Measurements from ENCODE around the gene USP43. TPM values are rescaled to one million over a fixed set of nuclear protein-coding genes. Genes with fewer than 3 reads are reported as not detected.

USP43 gene
- total and polyA plus RNA-seq, 10 of the 15 experiments (the other 5 are each of a cell fraction or from before 2014, with no cell fraction given) = 0.94 TPM; not detected in 9

GRCh38 chr17:9622961-9623360 lies 22.4 kb upstream of the USP43 start (continued):
- TF ChIP-seq BHLHE40 (IDR thresholded peaks at IDR 0.05; ENCODE audit: borderline replicate concordance in 1 of 2, low read depth in 2 of 2, low read length in 1 of 2) (no peak), MXI1 (IDR thresholded peaks at IDR 0.05; ENCODE audit: low read depth, low read length) (no peak), CEBPZ (IDR thresholded peaks at IDR 0.05; ENCODE audit: low read depth, low read length) (no peak), CHD2 (IDR thresholded peaks at IDR 0.05; ENCODE audit: borderline replicate concordance, low read depth, low read length) (no peak), CREM (IDR thresholded peaks at IDR 0.05; ENCODE audit: low read depth) (no peak)

- H3K79me2 ChIP-seq (ENCODE audit: control insufficient read depth, insufficient read depth, low read length) = no peaks in the 10 kb centered on the region
- RAD21 ChIA-PET (ENCODE audit: unreplicated experiment) = no interaction called here
- no peak for ATAC-seq
- SMC1A ChIA-PET (ENCODE audit: uncharacterized antibody, unreplicated experiment) = interaction anchor here (0.6 kb wide), 1 partner anchor 82 kb away, joined by 3 read pairs; no protein-coding TSS in a partner anchor
- H3K4me3 ChIP-seq = no peak overlapping the region
- no peak for DNase-seq (ENCODE audit: low read depth, low spot score)
- POLR2A ChIA-PET = no interaction called here
- H3K36me3 ChIP-seq (ENCODE audit: control insufficient read depth in 2 of 2, insufficient read depth in 2 of 2, low read length in 1 of 2) = no peaks in the 10 kb centered on the region
- no peaks in the 10 kb centered on the region; the same call in 2 of the 3 replicates for H3K9me3 ChIP-seq (replicated peaks; ENCODE audit: control insufficient read depth, insufficient read depth, low read length)
- H2AFZ ChIP-seq (ENCODE audit: control insufficient read depth, low read depth, low read length) = no peak overlapping the region
- in situ Hi-C loops (cut with MboI) = no loop called here
- H3K4me1 ChIP-seq (ENCODE audit: control insufficient read depth, insufficient read depth, low read length) = no peaks in the 10 kb centered on the region
- no peak overlapping the region for H3K9ac ChIP-seq (ENCODE audit: control insufficient read depth, insufficient read depth, low read length)
- no peaks in the 10 kb centered on the region for H3K27me3 ChIP-seq (replicated peaks in 1 of 2; ENCODE audit: control insufficient read depth in 2 of 2, insufficient read depth in 2 of 2, low read length in 1 of 2)
- FAIRE-seq = no peak
- no peak for TF ChIP-seq ZNF207 (IDR thresholded peaks at IDR 0.05; ENCODE audit: borderline replicate concordance)
- TF ChIP-seq E2F4 (IDR thresholded peaks at IDR 0.05; ENCODE audit: low read depth, low read length) = no peak
- no peak for TF ChIP-seq TAF1 (IDR thresholded peaks at IDR 0.05; ENCODE audit: borderline replicate concordance, low read depth, low read length)
- TF ChIP-seq POLR2AphosphoS2 (IDR thresholded peaks at IDR 0.05; ENCODE audit: low read depth, low read length) = no peak
- no peak for TF ChIP-seq BCLAF1 (IDR thresholded peaks at IDR 0.05)
- WGBS (ENCODE audit: insufficient coverage, insufficient replicate concordance, low lambda C conversion rate, missing lambda C conversion rate) = 48% methylated on average over 10 of the region's 10 CpGs
- intact Hi-C loops (cut with micrococcal nuclease; ENCODE audit: unreplicated experiment) = no loop called here
- CTCF ChIA-PET = no interaction called here
- no TSS peak for BruUV-seq (replicated peaks)
- no peaks in the 10 kb centered on the region for H4K20me1 ChIP-seq (ENCODE audit: control insufficient read depth, insufficient read depth)
- no peak overlapping the region for H3K4me2 ChIP-seq (ENCODE audit: control insufficient read depth, insufficient read depth)
- H3K27ac ChIP-seq (ENCODE audit: control insufficient read depth, insufficient read depth) = no peak overlapping the region
Observed at GRCh38 chr17:9628509-9628908, 16.8 kb upstream of the USP43 start.
